Keratinocyte (primary cell): Measurements from ENCODE around the gene ZNF492.

Experiments
- EZH2 ChIP-seq: IDR thresholded peaks from one replicate; pipeline ENCODE4 v1.6.1; 2012; ENCODE audit warnings: inconsistent platforms, mild to moderate bottlenecking, low read length, moderate library complexity
- TF ChIP-seq, protein P1 (sequence below), 3 experiments: IDR thresholded peaks in 1 of 3; conservative IDR thresholded peaks in 1 of 3; optimal IDR thresholded peaks in 1 of 3; 2 replicates in 2 of 3; 3 replicates in 1 of 3; pipeline versions ENCODE3 to v1.5.1; 2011; ENCODE audit warnings: low read length in 3 of 3, mild to moderate bottlenecking in 3 of 3, moderate library complexity in 2 of 3, control low read depth in 1 of 3, inconsistent platforms in 1 of 3; ENCODE audit not compliant: insufficient read depth in 2 of 3; ENCODE audit errors: extremely low read depth in 1 of 3

DNA sequence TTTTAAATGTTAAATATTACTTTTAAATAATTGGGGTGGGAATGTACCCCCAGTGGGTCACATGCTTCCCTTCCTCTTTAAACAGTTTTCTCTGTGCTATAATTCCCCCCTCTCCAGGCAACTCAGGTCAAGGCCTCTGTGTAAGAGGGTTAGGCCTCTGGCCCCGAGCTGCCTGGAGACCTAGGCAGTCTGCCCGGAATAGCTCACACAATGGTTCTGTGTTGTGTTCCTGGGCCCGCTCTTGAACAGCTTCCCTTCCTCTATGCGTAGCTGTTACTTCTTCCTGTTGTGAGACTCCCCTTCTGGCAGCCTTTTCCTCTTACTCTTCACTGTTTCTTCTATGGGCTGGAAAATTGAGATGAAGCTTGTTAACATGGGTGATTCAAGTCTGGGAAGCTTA is 14.8 kb upstream of the ZNF492 start:
- TF ChIP-seq, protein P1, sequence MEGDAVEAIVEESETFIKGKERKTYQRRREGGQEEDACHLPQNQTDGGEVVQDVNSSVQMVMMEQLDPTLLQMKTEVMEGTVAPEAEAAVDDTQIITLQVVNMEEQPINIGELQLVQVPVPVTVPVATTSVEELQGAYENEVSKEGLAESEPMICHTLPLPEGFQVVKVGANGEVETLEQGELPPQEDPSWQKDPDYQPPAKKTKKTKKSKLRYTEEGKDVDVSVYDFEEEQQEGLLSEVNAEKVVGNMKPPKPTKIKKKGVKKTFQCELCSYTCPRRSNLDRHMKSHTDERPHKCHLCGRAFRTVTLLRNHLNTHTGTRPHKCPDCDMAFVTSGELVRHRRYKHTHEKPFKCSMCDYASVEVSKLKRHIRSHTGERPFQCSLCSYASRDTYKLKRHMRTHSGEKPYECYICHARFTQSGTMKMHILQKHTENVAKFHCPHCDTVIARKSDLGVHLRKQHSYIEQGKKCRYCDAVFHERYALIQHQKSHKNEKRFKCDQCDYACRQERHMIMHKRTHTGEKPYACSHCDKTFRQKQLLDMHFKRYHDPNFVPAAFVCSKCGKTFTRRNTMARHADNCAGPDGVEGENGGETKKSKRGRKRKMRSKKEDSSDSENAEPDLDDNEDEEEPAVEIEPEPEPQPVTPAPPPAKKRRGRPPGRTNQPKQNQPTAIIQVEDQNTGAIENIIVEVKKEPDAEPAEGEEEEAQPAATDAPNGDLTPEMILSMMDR (optimal IDR thresholded peaks at IDR 0.05 in 1 of 3, IDR thresholded peaks at IDR 0.05 in 1 of 3, conservative IDR thresholded peaks at IDR 0.05 in 1 of 3; ENCODE audit: extremely low read depth in 1 of 3, insufficient read depth in 2 of 3, low read length in 3 of 3), result no peak
- TF ChIP-seq EZH2, result no peak
